ENCODE data around the gene MYO7A.

Gene MYO7A

DNA sequence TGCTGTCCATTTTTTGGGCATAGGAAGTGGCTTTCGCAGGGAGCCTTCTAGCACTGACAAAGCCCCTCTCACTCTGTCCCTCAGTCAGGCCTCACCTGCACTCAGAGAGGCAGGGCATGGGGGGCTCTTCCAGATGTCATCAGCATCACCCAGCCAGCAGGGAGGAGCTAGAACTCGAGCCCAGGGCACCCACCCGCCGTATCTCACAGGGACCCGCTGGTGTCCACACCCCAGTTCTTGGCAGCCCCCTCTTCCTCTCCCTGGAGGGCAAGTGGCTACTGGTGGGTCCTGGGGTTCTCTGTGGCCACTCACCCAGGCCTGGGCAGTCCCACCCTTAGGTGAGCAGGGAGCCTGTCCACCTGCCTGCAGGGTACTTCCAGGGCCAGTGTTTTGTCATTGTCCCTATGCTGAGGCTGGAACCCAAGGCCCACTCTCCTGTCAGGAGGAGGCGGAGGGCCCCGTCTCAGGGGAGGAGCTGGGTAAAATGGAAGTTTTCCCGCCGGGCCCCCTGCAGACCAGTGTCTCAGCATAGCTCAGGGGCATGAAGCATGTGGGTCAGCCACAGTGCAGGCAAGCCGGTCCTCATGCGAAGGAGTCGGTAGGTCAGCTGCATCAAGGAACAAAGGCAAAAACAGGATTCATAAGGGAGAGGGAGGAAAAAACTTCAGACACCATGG, 21.8 kb downstream of the MYO7A start:
- H3K4me3 ChIP-seq (ENCODE audit: low read depth, low read length), result no peak overlapping the region
- TF ChIP-seq, protein P1, sequence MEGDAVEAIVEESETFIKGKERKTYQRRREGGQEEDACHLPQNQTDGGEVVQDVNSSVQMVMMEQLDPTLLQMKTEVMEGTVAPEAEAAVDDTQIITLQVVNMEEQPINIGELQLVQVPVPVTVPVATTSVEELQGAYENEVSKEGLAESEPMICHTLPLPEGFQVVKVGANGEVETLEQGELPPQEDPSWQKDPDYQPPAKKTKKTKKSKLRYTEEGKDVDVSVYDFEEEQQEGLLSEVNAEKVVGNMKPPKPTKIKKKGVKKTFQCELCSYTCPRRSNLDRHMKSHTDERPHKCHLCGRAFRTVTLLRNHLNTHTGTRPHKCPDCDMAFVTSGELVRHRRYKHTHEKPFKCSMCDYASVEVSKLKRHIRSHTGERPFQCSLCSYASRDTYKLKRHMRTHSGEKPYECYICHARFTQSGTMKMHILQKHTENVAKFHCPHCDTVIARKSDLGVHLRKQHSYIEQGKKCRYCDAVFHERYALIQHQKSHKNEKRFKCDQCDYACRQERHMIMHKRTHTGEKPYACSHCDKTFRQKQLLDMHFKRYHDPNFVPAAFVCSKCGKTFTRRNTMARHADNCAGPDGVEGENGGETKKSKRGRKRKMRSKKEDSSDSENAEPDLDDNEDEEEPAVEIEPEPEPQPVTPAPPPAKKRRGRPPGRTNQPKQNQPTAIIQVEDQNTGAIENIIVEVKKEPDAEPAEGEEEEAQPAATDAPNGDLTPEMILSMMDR (conservative IDR thresholded peaks at IDR 0.05; ENCODE audit: low read depth, low read length), result no peak
- DNase-seq (ENCODE audit: low read depth), result no peak

DNA sequence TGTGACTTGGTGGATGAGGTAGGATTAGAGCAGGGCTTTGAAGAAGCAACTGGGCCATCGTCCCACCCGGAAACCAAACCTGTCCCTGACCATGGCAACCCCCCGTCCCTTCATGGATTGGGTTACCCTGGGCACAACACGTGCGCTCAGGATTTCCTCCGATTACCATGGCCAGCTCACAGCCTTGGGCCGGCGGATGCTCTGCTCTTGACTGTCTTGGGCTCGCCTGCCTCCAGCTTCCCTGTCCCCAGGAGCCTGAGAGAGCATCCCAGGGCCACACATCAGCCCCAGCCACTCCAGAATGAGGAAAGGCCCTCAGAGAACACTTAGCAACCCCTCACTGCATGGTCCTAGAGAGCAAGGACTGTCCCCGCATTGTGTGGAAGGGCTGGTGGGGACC, 22.8 kb downstream of the MYO7A start:
- TF ChIP-seq, protein P1 (conservative IDR thresholded peaks at IDR 0.05; ENCODE audit: low read depth, low read length), result no peak
- no peak overlapping the region for H3K4me3 ChIP-seq (ENCODE audit: low read depth, low read length)
- no peak for DNase-seq (ENCODE audit: low read depth)

DNA sequence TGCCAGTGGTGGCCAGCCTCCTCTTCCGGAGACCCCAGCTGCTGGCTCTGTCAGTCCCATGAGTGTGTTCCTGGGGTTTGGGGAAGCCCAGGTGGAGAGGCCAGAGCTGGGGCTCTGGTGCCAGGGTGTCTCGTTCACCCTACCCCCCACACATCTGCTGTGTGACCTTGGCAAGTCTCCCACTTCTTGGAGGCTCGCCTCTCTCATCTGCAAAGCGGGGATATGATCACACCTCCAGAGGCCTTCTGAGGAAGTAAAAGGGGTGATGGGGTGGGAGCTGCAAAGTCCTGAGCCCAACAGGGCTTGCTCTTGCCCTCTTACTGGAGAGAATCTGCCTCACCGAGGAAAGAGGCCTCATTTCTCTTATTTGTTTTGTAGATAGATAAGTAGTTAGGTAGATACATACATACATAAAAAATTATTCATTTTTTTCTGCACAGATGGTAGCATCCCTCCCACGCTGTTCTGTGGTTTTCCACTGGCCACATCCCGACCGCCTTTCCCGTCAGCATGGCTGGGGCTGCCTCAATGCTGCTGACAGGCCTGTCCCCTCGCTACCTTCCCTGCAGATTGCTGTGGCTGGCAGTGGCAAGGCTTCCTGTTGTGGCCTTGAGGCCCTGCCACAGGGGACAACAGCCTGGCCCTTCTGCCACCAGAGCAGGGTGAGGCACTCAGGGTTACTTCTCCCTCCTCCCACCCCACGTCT, 23.9 kb downstream of the MYO7A start:
- H3K4me3 ChIP-seq (ENCODE audit: low read depth, low read length), result no peak overlapping the region
- peak; percentile 61 for DNase-seq (ENCODE audit: low read depth)
- TF ChIP-seq, protein P1 (conservative IDR thresholded peaks at IDR 0.05; ENCODE audit: low read depth, low read length), result no peak

DNA sequence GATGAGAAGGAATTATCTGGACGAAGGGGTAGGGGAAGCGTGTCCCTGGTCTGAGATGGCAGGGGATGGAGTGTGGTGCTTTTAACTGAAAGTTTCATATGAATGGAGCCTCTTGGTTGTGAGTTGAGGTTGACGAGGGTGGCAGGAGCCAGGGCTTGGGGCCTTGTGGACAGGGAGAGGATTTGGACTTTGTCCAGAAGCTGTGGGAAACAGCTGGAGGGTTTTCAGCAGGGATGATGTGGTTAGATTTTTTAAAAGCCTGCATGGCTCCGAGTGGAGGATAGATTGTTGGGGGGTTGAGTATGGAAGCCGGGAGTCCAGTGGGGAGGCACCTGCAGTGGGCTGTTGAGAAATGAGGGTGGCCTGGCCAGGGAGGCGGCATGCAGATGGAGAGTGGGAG, 24.8 kb downstream of the MYO7A start:
- DNase-seq (ENCODE audit: low read depth), result peak; percentile 57
- no peak overlapping the region for H3K4me3 ChIP-seq (ENCODE audit: low read depth, low read length)
- TF ChIP-seq, protein P1 (conservative IDR thresholded peaks at IDR 0.05; ENCODE audit: low read depth, low read length), result no peak

DNA sequence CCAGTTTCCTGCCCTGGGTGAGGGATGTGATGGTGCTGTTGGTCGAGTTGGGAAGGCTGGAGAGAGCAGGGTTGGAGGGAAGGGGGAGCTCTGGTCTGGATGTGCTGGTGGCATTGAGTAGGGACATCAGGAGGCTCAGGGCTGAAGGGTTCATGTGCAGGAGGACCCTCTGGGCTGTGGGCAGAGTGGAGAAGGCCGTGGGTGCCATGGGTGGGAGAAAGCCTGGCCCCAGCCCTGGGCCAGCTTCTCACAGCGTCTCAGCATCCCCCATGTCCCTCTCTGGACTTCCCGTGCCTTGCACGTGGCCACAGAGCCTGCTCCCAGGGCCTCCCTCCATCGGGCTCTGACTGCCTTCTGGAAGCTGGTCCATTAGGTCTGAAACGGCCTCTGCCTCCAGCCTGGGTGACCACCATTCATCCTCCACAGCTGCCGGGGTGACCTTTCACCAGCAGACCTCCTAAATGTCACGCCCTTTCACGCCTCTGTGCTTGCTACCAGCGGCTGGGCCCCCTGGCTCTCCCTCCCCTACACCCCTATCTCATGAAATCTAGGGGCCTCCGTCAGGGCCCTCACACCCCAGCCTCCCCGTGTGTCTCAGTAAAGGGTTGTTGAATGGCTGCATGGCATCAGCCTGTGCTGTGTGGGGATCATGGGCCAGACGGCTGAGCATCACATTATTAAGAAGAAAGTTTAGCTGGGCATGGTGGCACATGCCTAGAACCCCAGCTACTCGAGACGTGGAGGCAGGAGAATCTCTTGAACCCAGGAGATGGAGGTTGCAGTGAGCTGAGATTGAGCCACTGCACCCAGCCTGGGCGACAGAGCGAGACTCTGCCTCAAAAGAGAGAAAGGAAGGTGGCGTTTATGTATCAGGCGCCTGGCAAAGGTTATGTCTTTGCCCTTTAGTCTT, 25.5 kb downstream of the MYO7A start:
- no peak overlapping the region for H3K4me3 ChIP-seq (ENCODE audit: low read depth, low read length)
- no peak for DNase-seq (ENCODE audit: low read depth)
- TF ChIP-seq, protein P1 (conservative IDR thresholded peaks at IDR 0.05; ENCODE audit: low read depth, low read length), result no peak

DNA sequence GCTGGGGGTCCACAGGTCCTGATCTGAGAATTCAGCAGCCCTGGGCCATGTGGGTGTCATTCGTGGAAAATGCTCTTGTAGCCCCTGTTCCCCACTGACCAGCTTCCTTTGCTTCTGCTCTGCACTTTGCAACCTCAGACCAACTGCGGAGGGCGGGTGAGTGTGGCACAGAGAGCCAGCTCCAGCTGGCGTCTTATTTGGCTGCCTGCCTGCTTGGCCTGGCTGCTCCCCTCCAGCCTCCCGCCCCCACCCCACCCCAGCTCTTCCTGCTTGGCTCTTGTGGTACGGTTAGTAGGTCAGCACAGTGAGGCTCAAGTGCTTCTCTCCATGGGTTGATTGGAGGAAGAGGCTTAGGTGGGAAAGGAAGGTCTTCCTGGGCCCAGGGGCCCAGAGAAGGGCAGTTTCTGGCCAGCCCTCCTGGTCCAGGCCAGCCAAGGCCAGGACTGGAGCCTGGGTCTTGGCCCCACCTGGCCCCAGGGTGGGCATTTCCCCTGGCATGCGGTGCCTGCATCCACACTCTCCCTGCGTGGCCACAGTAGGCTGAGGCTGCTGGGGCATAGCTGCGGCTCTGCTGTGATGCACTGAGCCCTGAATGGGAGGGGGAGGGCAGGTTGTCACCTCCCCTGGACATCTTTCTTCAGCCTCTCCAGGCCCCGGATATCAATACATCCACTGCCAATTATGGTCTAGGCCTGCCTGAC, 26.5 kb downstream of the MYO7A start:
- no peak overlapping the region for H3K4me3 ChIP-seq (ENCODE audit: low read depth, low read length)
- TF ChIP-seq, protein P1 (conservative IDR thresholded peaks at IDR 0.05; ENCODE audit: low read depth, low read length), result no peak
- no peak for DNase-seq (ENCODE audit: low read depth)

Measured in choroid plexus epithelial cell (primary cell).